IMR-90 (cell line): ENCODE measurements around the gene KCNQ5.

Source experiments
- BHLHE40 ChIP-seq: fragments of 150-350 bp; IDR thresholded peaks from 2 replicates; pipeline ENCODE4 v1.6.1; 2016; ENCODE audit warnings: mild to moderate bottlenecking, low read depth, low read length
- CEBPB ChIP-seq: IDR thresholded peaks from 2 replicates; pipeline ENCODE4 v1.6.1; 2012; ENCODE audit warnings: low read depth, low read length, improper control_type of control experiment
- CHD1 ChIP-seq: IDR thresholded peaks from 2 replicates; pipeline ENCODE4 v1.6.1; 2012; ENCODE audit warnings: low read depth, low read length, improper control_type of control experiment
- CTCF ChIP-seq: conservative IDR thresholded peaks from 2 replicates; pipeline ENCODE4 v1.5.1; 2012; ENCODE audit warnings: mild to moderate bottlenecking, low read depth, low read length, improper control_type of control experiment
- ELK1 ChIP-seq: fragments of 150-350 bp; IDR thresholded peaks from 2 replicates; pipeline ENCODE4 v1.6.1; 2016; ENCODE audit warnings: low read depth, mild to moderate bottlenecking, low read length, moderate library complexity, borderline replicate concordance
- FOS ChIP-seq: fragments of 150-350 bp; IDR thresholded peaks from 2 replicates; pipeline ENCODE4 v1.6.1; 2016; ENCODE audit warnings: low read depth, low read length
- MAZ ChIP-seq: IDR thresholded peaks from 2 replicates; pipeline ENCODE4 v1.6.1; 2012; ENCODE audit warnings: low read depth, mild to moderate bottlenecking, low read length, improper control_type of control experiment, moderate library complexity, borderline replicate concordance
- MXI1 ChIP-seq: IDR thresholded peaks from 2 replicates; pipeline ENCODE4 v1.6.1; 2012; ENCODE audit warnings: low read depth, mild to moderate bottlenecking, low read length, moderate library complexity, borderline replicate concordance
- NFE2L2 ChIP-seq: fragments of 150-350 bp; IDR thresholded peaks from 2 replicates; pipeline ENCODE4 v1.6.1; 2016; ENCODE audit warnings: low read depth, mild to moderate bottlenecking, low read length
- POLR2A ChIP-seq: IDR thresholded peaks from 2 replicates; pipeline ENCODE4 v1.6.1; 2012; ENCODE audit warnings: mild to moderate bottlenecking, low read depth, low read length
- RAD21 ChIP-seq: IDR thresholded peaks from 2 replicates; pipeline ENCODE4 v1.6.1; 2012; ENCODE audit warnings: low read length, improper control_type of control experiment
- RFX5 ChIP-seq: IDR thresholded peaks from 2 replicates; pipeline ENCODE4 v1.8.0; 2012; ENCODE audit warnings: low read depth, mild to moderate bottlenecking, low read length, moderate library complexity
- SMC3 ChIP-seq: fragments of 150-350 bp; IDR thresholded peaks from 2 replicates; pipeline ENCODE4 v1.6.1; 2016; ENCODE audit warnings: low read depth, mild to moderate bottlenecking, antibody characterized with exemption, low read length, moderate library complexity
- USF2 ChIP-seq: fragments of 150-350 bp; IDR thresholded peaks from 2 replicates; pipeline ENCODE4 v1.6.1; 2017; ENCODE audit warnings: mild to moderate bottlenecking, antibody characterized with exemption, low read length, low read depth

GRCh38 chr6:73062130-73062529 lies 440.3 kb downstream of the KCNQ5 start:
- TF ChIP-seq CTCF: no peak
- no peak for TF ChIP-seq RAD21
- no peak for TF ChIP-seq MXI1
- no peak for TF ChIP-seq SMC3
- TF ChIP-seq CHD1: no peak
- no peak for TF ChIP-seq BHLHE40
- no peak for TF ChIP-seq MAZ
- no peak for TF ChIP-seq POLR2A
- no peak for TF ChIP-seq RFX5
- no peak for TF ChIP-seq ELK1
- TF ChIP-seq CEBPB: no peak
- no peak for TF ChIP-seq FOS
- no peak for TF ChIP-seq NFE2L2
- TF ChIP-seq USF2: no peak
